MCF 10A (cell line): ENCODE results near the gene SYNPR. TPM values are rescaled to one million over a fixed set of nuclear protein-coding genes. Genes with fewer than 3 reads are reported as not detected.

ENCODE experiments used
- BruUV-seq: library from RNA; stranded (reverse); fragments of 400-500 nt; replicated peaks from 2 replicates; lab custom pipeline; 2021; lab: Mats Ljungman, UMichigan
- CTCF ChIA-PET: fragments of 300-600 bp; sonication (Branson Sonifier 250); formaldehyde crosslinking; extraction: SDS; loops from one replicate; lab custom pipeline; 2021; ENCODE audit warnings: antibody characterized with exemption, inconsistent platforms; lab: Yijun Ruan, JAX
- POLR2A ChIA-PET: fragments of 300-600, 350-650 bp; sonication (Branson Sonifier 250); formaldehyde crosslinking; extraction: SDS; loops from one replicate; lab custom pipeline; 2020; ENCODE audit warnings: antibody characterized with exemption, inconsistent platforms; lab: Yijun Ruan, JAX
- DNase-seq: peaks from one replicate; pipeline ENCODE4 v3.0.0-alpha.2; 2018; ENCODE audit not compliant: unreplicated experiment
- H3K27ac Mint-ChIP-seq: one replicate; pipeline ENCODE4 v1.8.0; 2022; ENCODE audit warnings: mild to moderate bottlenecking, low read depth, mixed read lengths; ENCODE audit not compliant: unreplicated experiment
- H3K27me3 Mint-ChIP-seq: one replicate; pipeline ENCODE4 v1.8.0; 2022; ENCODE audit warnings: mixed read lengths; ENCODE audit not compliant: insufficient read depth, unreplicated experiment
- H3K36me3 Mint-ChIP-seq: one replicate; pipeline ENCODE4 v1.8.0; 2022; ENCODE audit warnings: mild to moderate bottlenecking, moderate library complexity, mixed read lengths; ENCODE audit not compliant: insufficient read depth, unreplicated experiment
- H3K4me1 Mint-ChIP-seq: one replicate; pipeline ENCODE4 v1.8.0; 2022; ENCODE audit warnings: mixed read lengths; ENCODE audit not compliant: insufficient read depth, unreplicated experiment
- H3K4me3 Mint-ChIP-seq: one replicate; pipeline ENCODE4 v1.8.0; 2022; ENCODE audit warnings: mild to moderate bottlenecking, moderate library complexity, mixed read lengths; ENCODE audit not compliant: unreplicated experiment
- H3K9me3 Mint-ChIP-seq: one replicate; pipeline ENCODE4 v1.8.0; 2022; ENCODE audit warnings: mixed read lengths; ENCODE audit not compliant: unreplicated experiment
- CTCF ChIP-seq: fragments of 200-600 bp; IDR thresholded peaks from one replicate; pipeline ENCODE4 v1.8.0; 2022; ENCODE audit warnings: antibody characterized with exemption, mild to moderate bottlenecking; ENCODE audit not compliant: unreplicated experiment
- intact Hi-C: fragments of 100-400 bp; cut with micrococcal nuclease; formaldehyde crosslinking; loops from 2 replicates; pipeline ENCODE4 v1.14.1; 2022
- total RNA-seq: library from RNA; stranded (reverse); gene quantifications from 2 replicates; pipeline ENCODE4 v1.2.3, GENCODE V29; 2022

The SYNPR gene
- total RNA-seq, 1 experiment from 2014 or later = not detected

GRCh38 chr3:63438826-63439371 lies 160.8 kb downstream of the SYNPR start:
- ChIA-PET POLR2A (no interaction called here), CTCF (no interaction called here)
- Mint-ChIP-seq H3K27me3 (peaks cover 65% of the 10 kb centered on the region), H3K27ac (no peak overlapping the region), H3K9me3 (no peaks in the 10 kb centered on the region), H3K4me3 (no peak overlapping the region), H3K4me1 (no peaks in the 10 kb centered on the region), H3K36me3 (no peaks in the 10 kb centered on the region)
- no peak for DNase-seq
- no peak for TF ChIP-seq CTCF
- intact Hi-C loops = no loop called here
- no TSS peak for BruUV-seq

GRCh38 chr3:63441262-63441661 lies 163.2 kb downstream of the SYNPR start:
- ChIA-PET CTCF (no interaction called here), POLR2A (no interaction called here)
- Mint-ChIP-seq H3K4me3 (no peak overlapping the region), H3K27me3 (peaks cover 84% of the 10 kb centered on the region), H3K4me1 (no peaks in the 10 kb centered on the region), H3K36me3 (no peaks in the 10 kb centered on the region), H3K27ac (no peak overlapping the region), H3K9me3 (no peaks in the 10 kb centered on the region)
- no peak for TF ChIP-seq CTCF
- BruUV-seq = no TSS peak
- no peak for DNase-seq
- intact Hi-C loops = no loop called here

DNA sequence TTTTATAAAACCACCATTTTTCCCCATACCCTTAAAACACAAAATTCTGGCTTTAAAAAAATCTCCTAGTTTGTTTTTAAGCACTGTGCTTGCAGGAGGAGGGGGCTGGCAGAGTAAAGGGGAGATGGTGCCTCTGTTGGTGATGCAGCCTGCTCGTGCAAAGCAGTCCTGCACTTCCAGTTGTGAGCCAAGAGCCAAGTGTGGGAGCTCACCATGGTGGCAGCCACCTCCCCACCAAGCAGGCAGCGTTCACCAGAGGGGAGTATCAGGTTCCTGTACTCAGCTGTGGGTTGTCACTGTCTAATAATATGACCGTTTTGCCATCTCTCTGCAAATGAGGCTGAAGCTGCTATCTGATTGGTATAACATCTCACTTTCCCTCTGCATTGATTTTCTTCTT lies 164.8 kb downstream of the SYNPR start:
- DNase-seq = no peak
- H3K4me1 Mint-ChIP-seq = no peaks in the 10 kb centered on the region
- H3K4me3 Mint-ChIP-seq = no peak overlapping the region
- intact Hi-C loops = no loop called here
- ChIA-PET POLR2A (no interaction called here), CTCF (no interaction called here)
- H3K36me3 Mint-ChIP-seq = no peaks in the 10 kb centered on the region
- H3K27me3 Mint-ChIP-seq = peaks cover 77% of the 10 kb centered on the region
- H3K9me3 Mint-ChIP-seq = no peaks in the 10 kb centered on the region
- no peak overlapping the region for H3K27ac Mint-ChIP-seq
- BruUV-seq = no TSS peak
- TF ChIP-seq CTCF = no peak

DNA sequence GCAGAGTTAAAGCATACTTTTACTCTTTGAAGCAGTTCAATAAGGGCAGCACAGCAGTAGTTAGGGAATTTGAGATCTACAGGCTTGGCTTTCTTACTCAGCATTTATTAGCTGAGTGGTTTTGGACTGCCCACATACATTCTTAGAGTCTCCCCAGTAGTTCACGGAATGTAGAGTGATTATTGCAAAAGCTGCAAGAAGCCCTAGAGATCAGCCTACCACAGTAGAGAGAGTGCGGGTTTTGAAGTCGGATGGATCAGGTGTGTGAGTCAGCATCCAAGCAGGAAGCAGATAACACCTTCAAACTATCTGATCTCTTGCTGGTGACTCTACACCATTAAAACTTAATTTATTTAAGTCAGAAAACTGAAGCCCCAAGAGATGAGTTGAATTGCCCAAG lies 171.9 kb downstream of the SYNPR start:
- Mint-ChIP-seq H3K36me3 (no peaks in the 10 kb centered on the region), H3K4me1 (no peaks in the 10 kb centered on the region), H3K9me3 (no peaks in the 10 kb centered on the region), H3K4me3 (no peak overlapping the region), H3K27me3 (peaks cover 76% of the 10 kb centered on the region), H3K27ac (no peak overlapping the region)
- intact Hi-C loops = no loop called here
- TF ChIP-seq CTCF = no peak
- peak; percentile 4 for DNase-seq
- CTCF ChIA-PET = no interaction called here
- POLR2A ChIA-PET = no interaction called here
- no TSS peak for BruUV-seq
